Loucy (cell line): ENCODE results near the gene MRLN.

Experiments used
- H2AFZ ChIP-seq: fragments of 200-600 bp; sonication (generic); 2 replicates; pipeline ENCODE4 v1.6.0; 2016; ENCODE audit warnings: antibody characterized with exemption, mild to moderate bottlenecking, low read length, moderate library complexity
- H3F3A ChIP-seq: fragments of 200-600 bp; 2 replicates; pipeline ENCODE4 v1.6.0; 2016; ENCODE audit warnings: antibody characterized with exemption, low read depth, mild to moderate bottlenecking
- H3K27me3 ChIP-seq: fragments of 200-600 bp; sonication (generic); 2 replicates; pipeline ENCODE4 v1.6.1; 2014; ENCODE audit warnings: low read length, mild to moderate bottlenecking; ENCODE audit not compliant: insufficient read depth, poor library complexity, severe bottlenecking
- H3K36me3 ChIP-seq: fragments of 200-600 bp; sonication (generic); 2 replicates; pipeline ENCODE4 v1.6.1; 2016; ENCODE audit warnings: low read length; ENCODE audit not compliant: insufficient read depth
- H3K4me1 ChIP-seq: fragments of 200-600 bp; sonication (generic); 2 replicates; pipeline ENCODE4 v1.5.1; 2014; ENCODE audit warnings: low read length, mild to moderate bottlenecking; ENCODE audit not compliant: insufficient read depth, poor library complexity, severe bottlenecking
- H3K4me2 ChIP-seq: fragments of 200-600 bp; sonication (generic); 2 replicates; pipeline ENCODE4 v1.6.0; 2014; ENCODE audit warnings: antibody characterized with exemption, low read length, low read depth, mild to moderate bottlenecking; ENCODE audit not compliant: poor library complexity, severe bottlenecking
- H3K4me3 ChIP-seq: fragments of 200-600 bp; sonication (generic); 2 replicates; pipeline ENCODE4 v1.5.1; 2014; ENCODE audit warnings: low read length, mild to moderate bottlenecking, mixed read lengths; ENCODE audit not compliant: poor library complexity, severe bottlenecking
- H3K79me2 ChIP-seq: fragments of 200-600 bp; sonication (generic); 2 replicates; pipeline ENCODE4 v1.6.1; 2014; ENCODE audit warnings: low read length; ENCODE audit not compliant: insufficient read depth
- H3K9ac ChIP-seq: fragments of 200-600 bp; sonication (generic); 2 replicates; pipeline ENCODE4 v1.6.0; 2014; ENCODE audit warnings: mild to moderate bottlenecking, low read depth, low read length, moderate library complexity; ENCODE audit not compliant: poor library complexity, severe bottlenecking
- H3K9me2 ChIP-seq: fragments of 200-600 bp; sonication (generic); replicated peaks from 2 replicates; pipeline ENCODE4 v1.6.1; 2016; ENCODE audit warnings: low read depth, low read length, mixed read lengths
- H3K9me3 ChIP-seq: fragments of 200-600 bp; sonication (generic); 2 replicates; pipeline ENCODE4 v1.6.1; 2014; ENCODE audit warnings: mild to moderate bottlenecking, antibody characterized with exemption, low read length, low read depth; ENCODE audit not compliant: insufficient read depth
- H4K20me1 ChIP-seq: fragments of 200-600 bp; sonication (generic); 2 replicates; pipeline ENCODE4 v1.6.0; 2014; ENCODE audit warnings: antibody characterized with exemption, low read length, mild to moderate bottlenecking; ENCODE audit not compliant: insufficient read depth, poor library complexity, severe bottlenecking
- EZH2phosphoT487 ChIP-seq: fragments of 200-600 bp; IDR thresholded peaks from 2 replicates; pipeline ENCODE4 v1.6.1; 2018; ENCODE audit warnings: antibody characterized with exemption, mild to moderate bottlenecking, moderate library complexity, borderline replicate concordance
- TF ChIP-seq, protein P1 (sequence below): fragments of 200-600 bp; sonication (generic); conservative IDR thresholded peaks from 2 replicates; pipeline ENCODE4 v1.5.1; 2014; ENCODE audit warnings: mild to moderate bottlenecking, antibody characterized with exemption, low read length

MRLN gene

DNA sequence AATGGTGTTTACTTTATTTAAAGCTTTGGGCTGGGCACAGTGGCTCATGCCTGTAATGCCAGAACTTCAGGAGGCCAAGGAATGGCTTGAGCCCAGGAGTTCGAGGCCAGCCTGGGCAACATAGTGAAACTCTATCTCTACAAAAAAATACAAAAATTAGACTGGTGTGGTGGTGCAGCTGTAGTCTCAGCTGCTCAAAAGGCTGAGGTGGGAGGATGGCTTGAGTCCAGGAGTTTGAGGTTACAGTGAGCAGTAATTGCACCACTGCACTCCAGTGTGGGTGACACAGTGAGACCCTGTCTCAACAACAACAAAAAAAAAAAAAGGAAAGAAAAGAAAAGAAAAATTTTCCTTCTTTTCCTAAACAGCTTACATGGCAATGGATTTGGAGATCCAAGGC, 65.6 kb downstream of the MRLN start:
- no peaks in the 10 kb centered on the region for H3K9me3 ChIP-seq
- no peak overlapping the region for H3K4me3 ChIP-seq
- no peaks in the 10 kb centered on the region for H4K20me1 ChIP-seq
- H3K27me3 ChIP-seq: no peaks in the 10 kb centered on the region
- H3F3A ChIP-seq: no peaks in the 10 kb centered on the region
- H3K4me2 ChIP-seq: no peak overlapping the region
- H3K9me2 ChIP-seq: no peaks in the 10 kb centered on the region
- no peak for TF ChIP-seq EZH2phosphoT487
- TF ChIP-seq, protein P1, sequence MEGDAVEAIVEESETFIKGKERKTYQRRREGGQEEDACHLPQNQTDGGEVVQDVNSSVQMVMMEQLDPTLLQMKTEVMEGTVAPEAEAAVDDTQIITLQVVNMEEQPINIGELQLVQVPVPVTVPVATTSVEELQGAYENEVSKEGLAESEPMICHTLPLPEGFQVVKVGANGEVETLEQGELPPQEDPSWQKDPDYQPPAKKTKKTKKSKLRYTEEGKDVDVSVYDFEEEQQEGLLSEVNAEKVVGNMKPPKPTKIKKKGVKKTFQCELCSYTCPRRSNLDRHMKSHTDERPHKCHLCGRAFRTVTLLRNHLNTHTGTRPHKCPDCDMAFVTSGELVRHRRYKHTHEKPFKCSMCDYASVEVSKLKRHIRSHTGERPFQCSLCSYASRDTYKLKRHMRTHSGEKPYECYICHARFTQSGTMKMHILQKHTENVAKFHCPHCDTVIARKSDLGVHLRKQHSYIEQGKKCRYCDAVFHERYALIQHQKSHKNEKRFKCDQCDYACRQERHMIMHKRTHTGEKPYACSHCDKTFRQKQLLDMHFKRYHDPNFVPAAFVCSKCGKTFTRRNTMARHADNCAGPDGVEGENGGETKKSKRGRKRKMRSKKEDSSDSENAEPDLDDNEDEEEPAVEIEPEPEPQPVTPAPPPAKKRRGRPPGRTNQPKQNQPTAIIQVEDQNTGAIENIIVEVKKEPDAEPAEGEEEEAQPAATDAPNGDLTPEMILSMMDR: no peak
- no peaks in the 10 kb centered on the region for H3K79me2 ChIP-seq
- H3K36me3 ChIP-seq: no peaks in the 10 kb centered on the region
- H2AFZ ChIP-seq: no peak overlapping the region
- H3K4me1 ChIP-seq: peaks cover 11% of the 10 kb centered on the region
- no peak overlapping the region for H3K9ac ChIP-seq
